ENCODE data around the gene GMDS. TPM values are rescaled to one million over a fixed set of nuclear protein-coding genes. Genes with fewer than 3 reads are reported as not detected.

GMDS gene
- total RNA-seq, 4 donors from 2014 or later = 3.4 to 7.2 (median 4.6) TPM

DNA sequence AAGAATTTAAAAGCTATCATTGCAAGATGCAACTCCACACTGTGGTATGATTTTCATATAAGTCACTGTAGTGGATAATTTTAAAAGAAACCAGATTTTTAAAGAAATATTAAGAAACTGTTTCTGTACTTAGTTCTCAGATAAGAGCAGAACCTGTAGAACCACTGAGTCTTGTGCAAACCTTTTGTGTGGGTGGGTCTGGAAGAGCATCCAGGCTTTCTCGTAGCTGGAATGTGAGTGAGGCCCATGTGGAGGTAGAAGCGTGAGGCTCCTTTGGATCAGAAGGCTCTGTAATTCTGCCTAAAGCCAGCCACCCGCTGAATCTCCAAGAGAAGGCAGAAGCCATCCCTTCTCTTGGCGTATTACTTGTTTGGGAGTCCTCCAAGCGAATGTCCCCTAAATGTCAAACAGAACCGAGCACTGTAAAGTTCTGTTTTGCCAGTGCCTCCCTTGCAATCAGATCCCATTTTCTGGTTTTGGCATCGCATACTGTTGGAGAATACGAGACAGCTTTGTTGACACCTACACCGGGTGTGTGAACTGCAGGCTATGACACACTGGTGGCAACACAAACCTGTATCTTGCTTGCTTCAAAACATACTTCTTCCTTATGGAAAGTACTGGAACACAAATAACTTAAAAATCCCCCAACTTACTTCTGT, 447.0 kb downstream of the GMDS start:
- Histone ChIP-seq H3K4me1 (no peaks in the 10 kb centered on the region), H3K27me3 (no peaks in the 10 kb centered on the region), H3K36me3 (no peaks in the 10 kb centered on the region), H3K9me3 (no peaks in the 10 kb centered on the region), H3K4me3 (no peak overlapping the region), H3K27ac (peak overlapping the region in 2 of 4 donors; percentile 4 to 11)
- TF ChIP-seq POLR2A (IDR thresholded peaks at IDR 0.05) = no peak
- TF ChIP-seq, protein P1, sequence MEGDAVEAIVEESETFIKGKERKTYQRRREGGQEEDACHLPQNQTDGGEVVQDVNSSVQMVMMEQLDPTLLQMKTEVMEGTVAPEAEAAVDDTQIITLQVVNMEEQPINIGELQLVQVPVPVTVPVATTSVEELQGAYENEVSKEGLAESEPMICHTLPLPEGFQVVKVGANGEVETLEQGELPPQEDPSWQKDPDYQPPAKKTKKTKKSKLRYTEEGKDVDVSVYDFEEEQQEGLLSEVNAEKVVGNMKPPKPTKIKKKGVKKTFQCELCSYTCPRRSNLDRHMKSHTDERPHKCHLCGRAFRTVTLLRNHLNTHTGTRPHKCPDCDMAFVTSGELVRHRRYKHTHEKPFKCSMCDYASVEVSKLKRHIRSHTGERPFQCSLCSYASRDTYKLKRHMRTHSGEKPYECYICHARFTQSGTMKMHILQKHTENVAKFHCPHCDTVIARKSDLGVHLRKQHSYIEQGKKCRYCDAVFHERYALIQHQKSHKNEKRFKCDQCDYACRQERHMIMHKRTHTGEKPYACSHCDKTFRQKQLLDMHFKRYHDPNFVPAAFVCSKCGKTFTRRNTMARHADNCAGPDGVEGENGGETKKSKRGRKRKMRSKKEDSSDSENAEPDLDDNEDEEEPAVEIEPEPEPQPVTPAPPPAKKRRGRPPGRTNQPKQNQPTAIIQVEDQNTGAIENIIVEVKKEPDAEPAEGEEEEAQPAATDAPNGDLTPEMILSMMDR (IDR thresholded peaks at IDR 0.05 in 4 of 5, conservative IDR thresholded peaks at IDR 0.05 in 1 of 5) = no peak
- in situ Hi-C loops (cut with MboI; ENCODE audit: low sequenced_read_pairs in 4 of 4) = no loop called here
- DNase-seq (no peak), ATAC-seq (no peak)
- intact Hi-C loops (cut with DNase I; ENCODE audit: low total_unique reads) = no loop called here

DNA sequence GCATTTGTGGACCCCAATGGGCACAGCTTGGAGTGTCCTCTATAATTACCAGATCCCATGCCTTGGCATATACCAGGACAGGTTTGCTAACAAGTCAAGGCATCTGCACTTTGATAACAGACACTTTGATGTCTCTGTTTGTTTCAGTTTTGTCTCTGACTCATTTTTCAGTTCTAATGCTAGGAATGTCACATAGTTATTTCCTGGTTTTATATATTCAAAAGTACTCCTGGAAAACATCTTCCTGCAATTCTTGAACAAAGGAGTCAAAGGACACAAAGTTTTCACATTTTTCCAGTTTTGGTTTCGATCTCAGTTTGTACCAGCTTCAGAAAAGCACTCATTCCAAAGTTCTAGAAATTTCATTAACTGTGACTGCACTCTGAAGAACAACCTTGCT, 447.6 kb downstream of the GMDS start:
- Histone ChIP-seq H3K27ac (peak overlapping the region in 3 of 4 donors; percentile 29 to 69 (median 44)), H3K4me3 (no peak overlapping the region), H3K27me3 (no peaks in the 10 kb centered on the region), H3K4me1 (no peaks in the 10 kb centered on the region), H3K36me3 (no peaks in the 10 kb centered on the region), H3K9me3 (no peaks in the 10 kb centered on the region)
- in situ Hi-C loops (cut with MboI; ENCODE audit: low sequenced_read_pairs in 4 of 4) = no loop called here
- ATAC-seq = no peak
- TF ChIP-seq, protein P1 (IDR thresholded peaks at IDR 0.05 in 4 of 5, conservative IDR thresholded peaks at IDR 0.05 in 1 of 5) = no peak
- TF ChIP-seq POLR2A (IDR thresholded peaks at IDR 0.05) = no peak
- DNase-seq = no peak
- intact Hi-C loops (cut with DNase I; ENCODE audit: low total_unique reads) = no loop called here

DNA sequence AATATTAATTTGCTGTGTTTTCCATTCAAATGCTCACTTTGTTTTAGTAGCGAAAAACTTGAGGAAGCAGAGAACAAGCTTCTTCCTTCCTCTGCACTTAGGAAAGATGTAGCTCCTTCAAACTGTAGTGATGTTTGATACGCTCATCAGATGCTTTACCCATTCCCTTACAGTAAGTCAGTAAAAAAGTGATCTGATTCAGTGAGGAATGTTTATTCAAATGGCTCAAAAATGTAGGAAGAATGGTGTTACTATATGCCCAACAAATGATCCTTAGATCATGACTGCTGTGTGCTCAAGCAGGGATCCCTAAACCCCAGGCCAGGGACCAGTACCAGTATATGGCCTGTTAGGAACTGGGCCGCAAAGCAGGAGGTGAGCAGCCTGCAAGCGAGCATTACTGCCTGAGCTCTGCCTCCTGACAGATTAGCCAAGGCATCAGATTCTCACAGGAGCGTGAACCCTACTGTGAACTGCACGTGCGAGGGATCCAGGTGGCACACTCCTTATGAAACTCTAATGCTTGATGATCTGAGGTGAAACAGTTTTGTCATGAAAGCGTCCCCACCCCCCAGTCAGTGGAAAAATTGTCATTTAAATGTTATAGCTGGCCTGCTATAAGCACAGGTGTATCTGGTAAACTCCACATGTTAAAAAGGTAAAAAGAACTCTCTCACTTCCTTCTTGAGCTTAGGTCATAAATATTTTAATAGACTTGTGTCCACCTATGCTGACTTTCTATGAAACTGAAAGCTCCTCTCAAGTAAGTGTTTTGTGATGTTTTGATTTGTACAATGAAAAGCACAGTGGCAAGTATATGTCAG, 448.5 kb downstream of the GMDS start:
- in situ Hi-C loops (cut with MboI; ENCODE audit: low sequenced_read_pairs in 4 of 4) (no loop called here), intact Hi-C loops (cut with DNase I; ENCODE audit: low total_unique reads) (no loop called here)
- Histone ChIP-seq H3K27ac (peak overlapping the region in 3 of 4 donors; percentile 29 to 69 (median 44)), H3K4me1 (no peaks in the 10 kb centered on the region), H3K27me3 (no peaks in the 10 kb centered on the region), H3K36me3 (no peaks in the 10 kb centered on the region), H3K9me3 (no peaks in the 10 kb centered on the region), H3K4me3 (no peak overlapping the region)
- TF ChIP-seq POLR2A (IDR thresholded peaks at IDR 0.05) = no peak
- ATAC-seq (no peak), DNase-seq (no peak)

DNA sequence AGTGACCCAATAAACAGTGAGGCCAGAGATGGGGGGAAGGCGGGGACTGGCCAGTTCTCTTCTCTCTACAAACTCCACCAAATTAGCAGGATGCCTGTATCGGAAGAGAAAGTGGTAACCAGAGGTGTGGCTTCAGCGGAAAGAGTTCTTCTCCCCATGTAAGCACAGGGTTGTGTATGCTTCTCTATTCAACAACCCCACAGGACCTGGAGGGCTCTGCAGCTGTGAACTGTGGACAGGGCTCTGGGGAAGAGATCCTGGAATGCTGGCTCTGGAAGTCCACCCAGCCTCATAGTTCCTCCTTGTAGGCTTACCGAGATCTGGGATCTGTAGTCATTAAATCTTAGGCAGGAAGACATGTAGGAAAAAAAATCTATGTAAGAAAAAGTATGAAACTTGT, 449.5 kb downstream of the GMDS start:
- DNase-seq = no peak
- intact Hi-C loops (cut with DNase I; ENCODE audit: low total_unique reads) = no loop called here
- Histone ChIP-seq H3K4me1 (no peaks in the 10 kb centered on the region), H3K36me3 (no peaks in the 10 kb centered on the region), H3K4me3 (no peak overlapping the region), H3K27me3 (no peaks in the 10 kb centered on the region), H3K27ac (no peak overlapping the region), H3K9me3 (no peaks in the 10 kb centered on the region)
- in situ Hi-C loops (cut with MboI; ENCODE audit: low sequenced_read_pairs in 4 of 4) = no loop called here
- TF ChIP-seq POLR2A (IDR thresholded peaks at IDR 0.05) = no peak
- no peak for ATAC-seq

DNA sequence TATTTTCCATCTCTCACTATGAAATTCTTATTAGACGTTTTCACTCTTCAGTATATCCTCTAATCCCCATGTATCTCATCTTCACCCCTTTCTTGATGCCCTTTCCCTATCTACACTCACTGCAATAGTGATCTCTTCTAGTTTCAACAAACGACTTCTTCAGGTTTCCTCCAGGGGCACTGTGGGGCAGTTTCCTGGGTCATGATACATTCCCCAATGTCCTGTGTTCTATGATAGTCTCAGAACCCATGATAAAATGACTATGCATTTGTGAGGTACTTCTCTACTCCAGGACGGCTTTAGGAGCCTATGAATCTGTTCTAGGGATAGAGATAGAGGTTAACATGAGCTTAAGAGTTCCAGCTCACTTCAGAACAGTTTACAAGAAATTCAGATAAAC, 452.4 kb downstream of the GMDS start:
- no peak for ATAC-seq
- intact Hi-C loops (cut with DNase I; ENCODE audit: low total_unique reads) (no loop called here), in situ Hi-C loops (cut with MboI; ENCODE audit: low sequenced_read_pairs in 4 of 4) (no loop called here)
- no peak for DNase-seq
- no peak for TF ChIP-seq POLR2A (IDR thresholded peaks at IDR 0.05)
- TF ChIP-seq, protein P1 (IDR thresholded peaks at IDR 0.05 in 4 of 5, conservative IDR thresholded peaks at IDR 0.05 in 1 of 5) = no peak
- H3K27ac ChIP-seq = no peak overlapping the region
- no peaks in the 10 kb centered on the region for H3K27me3 ChIP-seq
- H3K9me3 ChIP-seq = no peaks in the 10 kb centered on the region
- no peak overlapping the region for H3K4me3 ChIP-seq
- no peaks in the 10 kb centered on the region for H3K36me3 ChIP-seq
- no peaks in the 10 kb centered on the region for H3K4me1 ChIP-seq

Data from gastrocnemius medialis (tissue), 4 donors.